HepG2 (cell line): ENCODE results near the gene PRCD. TPM values are rescaled to one million over a fixed set of nuclear protein-coding genes. Genes with fewer than 3 reads are reported as not detected.

ENCODE experiments used
- KDM2A ChIP-seq: sonication (generic); formaldehyde crosslinking; IDR thresholded peaks from 2 replicates; pipeline ENCODE4 v1.4.0; 2020; ENCODE audit warnings: low read depth, missing genetic modification reagents, borderline replicate concordance
- KLF6 ChIP-seq: IDR thresholded peaks from 2 replicates; pipeline ENCODE4 v1.8.0; 2016; ENCODE audit warnings: missing biosample characterization, missing genetic modification reagents
- NBN ChIP-seq: fragments of 450-650 bp; conservative IDR thresholded peaks from 2 replicates; pipeline ENCODE4 v1.6.1; 2017
- SMAD3 ChIP-seq: sonication (generic); formaldehyde crosslinking; IDR thresholded peaks from 2 replicates; pipeline ENCODE4 v1.4.0; 2020; ENCODE audit warnings: missing genetic modification reagents
- ZSCAN25 ChIP-seq: sonication (generic); formaldehyde crosslinking; IDR thresholded peaks from 2 replicates; pipeline ENCODE4 v1.8.0; 2022; ENCODE audit warnings: mild to moderate bottlenecking, missing genetic modification reagents
- polyA plus RNA-seq, 8 experiments: library from polyadenylated mRNA; depleted of rRNA in 3 of 8; stranded (reverse) in 7 of 8; unstranded in 1 of 8; fragments of >200 nt; fragmentation: Illumina TruSeq in 4 of 8; extraction: Trizol in 4 of 8; gene quantifications; 2 replicates each; pipeline versions ENCODE4 v1.2.1 to v1.2.3, GENCODE V29; 2011 to 2016; ENCODE audit warnings: low read depth in 4 of 8, missing spikeins in 1 of 8, mixed read lengths in 1 of 8; ENCODE audit not compliant: insufficient read depth in 1 of 8
- total RNA-seq, 5 experiments: library from RNA; depleted of rRNA; stranded (reverse); fragments of >200 nt; fragmentation: Illumina TruSeq; extraction: Trizol; gene quantifications; 2 replicates each; pipeline ENCODE4 v1.2.3, GENCODE V29; 2016; ENCODE audit warnings: low read depth in 1 of 5
- TF ChIP-seq, protein P1 (sequence below): sonication (generic); formaldehyde crosslinking; IDR thresholded peaks from 2 replicates; pipeline ENCODE4 v1.4.0; 2020; ENCODE audit warnings: missing genetic modification reagents
- TF ChIP-seq, protein P2 (sequence below): IDR thresholded peaks from 2 replicates; pipeline ENCODE4 v1.6.1; 2016
- TF ChIP-seq, protein P3 (sequence below): sonication (generic); formaldehyde crosslinking; IDR thresholded peaks from 2 replicates; pipeline ENCODE4 v1.8.1; 2023; ENCODE audit warnings: mild to moderate bottlenecking, missing genetic modification reagents
- TF ChIP-seq, protein P4 (sequence below): sonication (generic); formaldehyde crosslinking; IDR thresholded peaks from 2 replicates; pipeline ENCODE4 v1.4.0; 2020; ENCODE audit warnings: missing genetic modification reagents, borderline replicate concordance
- TF ChIP-seq, protein P5 (sequence below): sonication (generic); formaldehyde crosslinking; IDR thresholded peaks from 2 replicates; pipeline ENCODE4 v1.4.0; 2020; ENCODE audit warnings: missing genetic modification reagents, borderline replicate concordance
- TF ChIP-seq, protein P6 (sequence below): sonication (generic); formaldehyde crosslinking; conservative IDR thresholded peaks from 2 replicates; pipeline ENCODE4 v1.5.0; 2020; ENCODE audit warnings: missing genetic modification reagents
- TF ChIP-seq, protein P7 (sequence below): fragments of 450-650 bp; IDR thresholded peaks from 2 replicates; pipeline ENCODE4 v1.6.1; 2017; ENCODE audit warnings: mild to moderate bottlenecking
- TF ChIP-seq, protein P8 (sequence below): sonication (generic); formaldehyde crosslinking; IDR thresholded peaks from 2 replicates; pipeline ENCODE4 v1.5.1; 2020; ENCODE audit warnings: mild to moderate bottlenecking, missing genetic modification reagents

PRCD gene
- total and polyA plus RNA-seq, 2 of the 13 experiments (the other 11 are each of a cell fraction or from before 2014, with no cell fraction given), result 0.51 TPM; not detected in 1

DNA sequence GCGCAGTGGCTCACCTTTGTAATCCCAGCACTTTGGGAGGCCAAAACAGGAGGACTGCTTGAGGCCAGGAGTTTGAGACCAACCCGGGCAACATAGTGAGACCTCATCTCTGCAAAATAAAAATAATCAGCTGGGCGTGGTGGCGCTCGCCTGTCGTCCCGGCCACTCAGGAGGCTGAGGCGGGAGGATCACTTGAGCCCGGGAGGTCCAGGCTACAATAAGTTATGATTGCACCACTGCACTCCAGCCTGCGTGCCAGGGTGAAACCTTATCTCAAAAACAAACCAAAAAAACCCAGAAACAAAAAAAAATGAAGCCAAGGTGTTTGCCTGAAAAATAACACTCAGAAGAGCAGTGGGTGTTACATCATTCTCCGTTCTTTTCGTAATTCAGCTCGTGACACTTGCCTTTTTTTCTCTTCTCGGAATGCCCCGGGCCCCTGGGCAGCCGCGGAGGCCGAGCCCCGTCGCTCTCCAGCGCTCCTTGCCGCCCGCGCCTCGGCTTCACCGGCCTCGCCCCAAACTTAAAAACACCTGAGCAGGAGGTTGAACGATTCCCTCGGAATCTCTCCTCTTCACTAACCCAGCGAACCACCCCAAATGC, 17.0 kb downstream of the PRCD start (continued):
- TF ChIP-seq, protein P1, sequence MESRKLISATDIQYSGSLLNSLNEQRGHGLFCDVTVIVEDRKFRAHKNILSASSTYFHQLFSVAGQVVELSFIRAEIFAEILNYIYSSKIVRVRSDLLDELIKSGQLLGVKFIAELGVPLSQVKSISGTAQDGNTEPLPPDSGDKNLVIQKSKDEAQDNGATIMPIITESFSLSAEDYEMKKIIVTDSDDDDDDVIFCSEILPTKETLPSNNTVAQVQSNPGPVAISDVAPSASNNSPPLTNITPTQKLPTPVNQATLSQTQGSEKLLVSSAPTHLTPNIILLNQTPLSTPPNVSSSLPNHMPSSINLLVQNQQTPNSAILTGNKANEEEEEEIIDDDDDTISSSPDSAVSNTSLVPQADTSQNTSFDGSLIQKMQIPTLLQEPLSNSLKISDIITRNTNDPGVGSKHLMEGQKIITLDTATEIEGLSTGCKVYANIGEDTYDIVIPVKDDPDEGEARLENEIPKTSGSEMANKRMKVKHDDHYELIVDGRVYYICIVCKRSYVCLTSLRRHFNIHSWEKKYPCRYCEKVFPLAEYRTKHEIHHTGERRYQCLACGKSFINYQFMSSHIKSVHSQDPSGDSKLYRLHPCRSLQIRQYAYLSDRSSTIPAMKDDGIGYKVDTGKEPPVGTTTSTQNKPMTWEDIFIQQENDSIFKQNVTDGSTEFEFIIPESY, result no peak
- TF ChIP-seq, protein P2, sequence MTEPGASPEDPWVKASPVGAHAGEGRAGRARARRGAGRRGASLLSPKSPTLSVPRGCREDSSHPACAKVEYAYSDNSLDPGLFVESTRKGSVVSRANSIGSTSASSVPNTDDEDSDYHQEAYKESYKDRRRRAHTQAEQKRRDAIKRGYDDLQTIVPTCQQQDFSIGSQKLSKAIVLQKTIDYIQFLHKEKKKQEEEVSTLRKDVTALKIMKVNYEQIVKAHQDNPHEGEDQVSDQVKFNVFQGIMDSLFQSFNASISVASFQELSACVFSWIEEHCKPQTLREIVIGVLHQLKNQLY (CRISPR knock-in tag), result no peak
- TF ChIP-seq, protein P3, sequence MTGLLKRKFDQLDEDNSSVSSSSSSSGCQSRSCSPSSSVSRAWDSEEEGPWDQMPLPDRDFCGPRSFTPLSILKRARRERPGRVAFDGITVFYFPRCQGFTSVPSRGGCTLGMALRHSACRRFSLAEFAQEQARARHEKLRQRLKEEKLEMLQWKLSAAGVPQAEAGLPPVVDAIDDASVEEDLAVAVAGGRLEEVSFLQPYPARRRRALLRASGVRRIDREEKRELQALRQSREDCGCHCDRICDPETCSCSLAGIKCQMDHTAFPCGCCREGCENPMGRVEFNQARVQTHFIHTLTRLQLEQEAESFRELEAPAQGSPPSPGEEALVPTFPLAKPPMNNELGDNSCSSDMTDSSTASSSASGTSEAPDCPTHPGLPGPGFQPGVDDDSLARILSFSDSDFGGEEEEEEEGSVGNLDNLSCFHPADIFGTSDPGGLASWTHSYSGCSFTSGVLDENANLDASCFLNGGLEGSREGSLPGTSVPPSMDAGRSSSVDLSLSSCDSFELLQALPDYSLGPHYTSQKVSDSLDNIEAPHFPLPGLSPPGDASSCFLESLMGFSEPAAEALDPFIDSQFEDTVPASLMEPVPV (CRISPR knock-in tag), result 0 out of 2 replicates have a peak, but pooled peaks have one; percentile 29
- TF ChIP-seq SMAD3 (CRISPR knock-in tag) (no peak), KLF6 (no peak; the same call in 1 of the 2 replicates), ZSCAN25 (CRISPR knock-in tag) (no peak), KDM2A (CRISPR knock-in tag) (no peak), NBN (no peak)
- TF ChIP-seq, protein P4, sequence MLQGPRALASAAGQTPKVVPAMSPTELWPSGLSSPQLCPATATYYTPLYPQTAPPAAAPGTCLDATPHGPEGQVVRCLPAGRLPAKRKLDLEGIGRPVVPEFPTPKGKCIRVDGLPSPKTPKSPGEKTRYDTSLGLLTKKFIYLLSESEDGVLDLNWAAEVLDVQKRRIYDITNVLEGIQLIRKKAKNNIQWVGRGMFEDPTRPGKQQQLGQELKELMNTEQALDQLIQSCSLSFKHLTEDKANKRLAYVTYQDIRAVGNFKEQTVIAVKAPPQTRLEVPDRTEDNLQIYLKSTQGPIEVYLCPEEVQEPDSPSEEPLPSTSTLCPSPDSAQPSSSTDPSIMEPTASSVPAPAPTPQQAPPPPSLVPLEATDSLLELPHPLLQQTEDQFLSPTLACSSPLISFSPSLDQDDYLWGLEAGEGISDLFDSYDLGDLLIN (CRISPR knock-in tag), result no peak
- TF ChIP-seq, protein P5, sequence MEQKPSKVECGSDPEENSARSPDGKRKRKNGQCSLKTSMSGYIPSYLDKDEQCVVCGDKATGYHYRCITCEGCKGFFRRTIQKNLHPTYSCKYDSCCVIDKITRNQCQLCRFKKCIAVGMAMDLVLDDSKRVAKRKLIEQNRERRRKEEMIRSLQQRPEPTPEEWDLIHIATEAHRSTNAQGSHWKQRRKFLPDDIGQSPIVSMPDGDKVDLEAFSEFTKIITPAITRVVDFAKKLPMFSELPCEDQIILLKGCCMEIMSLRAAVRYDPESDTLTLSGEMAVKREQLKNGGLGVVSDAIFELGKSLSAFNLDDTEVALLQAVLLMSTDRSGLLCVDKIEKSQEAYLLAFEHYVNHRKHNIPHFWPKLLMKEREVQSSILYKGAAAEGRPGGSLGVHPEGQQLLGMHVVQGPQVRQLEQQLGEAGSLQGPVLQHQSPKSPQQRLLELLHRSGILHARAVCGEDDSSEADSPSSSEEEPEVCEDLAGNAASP (CRISPR knock-in tag), result peak; percentile 62; the same call in 1 of the 2 replicates
- TF ChIP-seq, protein P6, sequence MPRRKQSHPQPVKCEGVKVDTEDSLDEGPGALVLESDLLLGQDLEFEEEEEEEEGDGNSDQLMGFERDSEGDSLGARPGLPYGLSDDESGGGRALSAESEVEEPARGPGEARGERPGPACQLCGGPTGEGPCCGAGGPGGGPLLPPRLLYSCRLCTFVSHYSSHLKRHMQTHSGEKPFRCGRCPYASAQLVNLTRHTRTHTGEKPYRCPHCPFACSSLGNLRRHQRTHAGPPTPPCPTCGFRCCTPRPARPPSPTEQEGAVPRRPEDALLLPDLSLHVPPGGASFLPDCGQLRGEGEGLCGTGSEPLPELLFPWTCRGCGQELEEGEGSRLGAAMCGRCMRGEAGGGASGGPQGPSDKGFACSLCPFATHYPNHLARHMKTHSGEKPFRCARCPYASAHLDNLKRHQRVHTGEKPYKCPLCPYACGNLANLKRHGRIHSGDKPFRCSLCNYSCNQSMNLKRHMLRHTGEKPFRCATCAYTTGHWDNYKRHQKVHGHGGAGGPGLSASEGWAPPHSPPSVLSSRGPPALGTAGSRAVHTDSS (CRISPR knock-in tag), result 0 out of 2 replicates have a peak, but pooled peaks have one; percentile 74
- TF ChIP-seq, protein P7, sequence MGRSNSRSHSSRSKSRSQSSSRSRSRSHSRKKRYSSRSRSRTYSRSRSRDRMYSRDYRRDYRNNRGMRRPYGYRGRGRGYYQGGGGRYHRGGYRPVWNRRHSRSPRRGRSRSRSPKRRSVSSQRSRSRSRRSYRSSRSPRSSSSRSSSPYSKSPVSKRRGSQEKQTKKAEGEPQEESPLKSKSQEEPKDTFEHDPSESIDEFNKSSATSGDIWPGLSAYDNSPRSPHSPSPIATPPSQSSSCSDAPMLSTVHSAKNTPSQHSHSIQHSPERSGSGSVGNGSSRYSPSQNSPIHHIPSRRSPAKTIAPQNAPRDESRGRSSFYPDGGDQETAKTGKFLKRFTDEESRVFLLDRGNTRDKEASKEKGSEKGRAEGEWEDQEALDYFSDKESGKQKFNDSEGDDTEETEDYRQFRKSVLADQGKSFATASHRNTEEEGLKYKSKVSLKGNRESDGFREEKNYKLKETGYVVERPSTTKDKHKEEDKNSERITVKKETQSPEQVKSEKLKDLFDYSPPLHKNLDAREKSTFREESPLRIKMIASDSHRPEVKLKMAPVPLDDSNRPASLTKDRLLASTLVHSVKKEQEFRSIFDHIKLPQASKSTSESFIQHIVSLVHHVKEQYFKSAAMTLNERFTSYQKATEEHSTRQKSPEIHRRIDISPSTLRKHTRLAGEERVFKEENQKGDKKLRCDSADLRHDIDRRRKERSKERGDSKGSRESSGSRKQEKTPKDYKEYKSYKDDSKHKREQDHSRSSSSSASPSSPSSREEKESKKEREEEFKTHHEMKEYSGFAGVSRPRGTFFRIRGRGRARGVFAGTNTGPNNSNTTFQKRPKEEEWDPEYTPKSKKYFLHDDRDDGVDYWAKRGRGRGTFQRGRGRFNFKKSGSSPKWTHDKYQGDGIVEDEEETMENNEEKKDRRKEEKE, result no peak
- TF ChIP-seq, protein P8, sequence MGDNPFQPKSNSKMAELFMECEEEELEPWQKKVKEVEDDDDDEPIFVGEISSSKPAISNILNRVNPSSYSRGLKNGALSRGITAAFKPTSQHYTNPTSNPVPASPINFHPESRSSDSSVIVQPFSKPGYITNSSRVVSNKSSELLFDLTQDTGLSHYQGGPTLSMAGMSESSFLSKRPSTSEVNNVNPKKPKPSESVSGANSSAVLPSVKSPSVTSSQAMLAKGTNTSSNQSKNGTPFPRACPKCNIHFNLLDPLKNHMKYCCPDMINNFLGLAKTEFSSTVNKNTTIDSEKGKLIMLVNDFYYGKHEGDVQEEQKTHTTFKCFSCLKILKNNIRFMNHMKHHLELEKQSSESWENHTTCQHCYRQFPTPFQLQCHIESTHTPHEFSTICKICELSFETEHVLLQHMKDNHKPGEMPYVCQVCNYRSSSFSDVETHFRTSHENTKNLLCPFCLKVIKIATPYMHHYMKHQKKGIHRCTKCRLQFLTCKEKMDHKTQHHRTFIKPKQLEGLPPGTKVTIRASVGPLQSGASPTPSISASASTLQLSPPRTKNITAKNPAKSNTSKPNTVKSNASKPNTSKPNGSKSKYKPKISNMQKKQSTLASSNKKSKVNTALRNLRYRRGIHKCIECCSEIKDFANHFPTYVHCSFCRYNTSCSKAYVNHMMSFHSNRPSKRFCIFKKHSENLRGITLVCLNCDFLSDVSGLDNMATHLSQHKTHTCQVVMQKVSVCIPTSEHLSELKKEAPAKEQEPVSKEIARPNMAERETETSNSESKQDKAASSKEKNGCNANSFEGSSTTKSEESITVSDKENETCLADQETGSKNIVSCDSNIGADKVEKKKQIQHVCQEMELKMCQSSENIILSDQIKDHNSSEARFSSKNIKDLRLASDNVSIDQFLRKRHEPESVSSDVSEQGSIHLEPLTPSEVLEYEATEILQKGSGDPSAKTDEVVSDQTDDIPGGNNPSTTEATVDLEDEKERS (CRISPR knock-in tag), result no peak
